Hematopoietic multipotent progenitor cell (in vitro differentiated cells): ENCODE data around the gene CADM4. TPM values are rescaled to one million over a fixed set of nuclear protein-coding genes. Genes with fewer than 3 reads are reported as not detected.
A peak's percentile ranks its signal among the peaks of the same experiment; 100 is the strongest.
"Not testable (repeated sequence)": the region's sequence is repeated elsewhere in the genome, so short reads cannot be mapped to it uniquely, and the experiment has no call there.

Experiments used
- DNase-seq, 3 donors: peaks; one replicate each; pipeline ENCODE4 v3.0.0-alpha.2; 2011 to 2015; ENCODE audit warnings: low read depth in 2 of 3, low spot score in 2 of 3
- total RNA-seq: library from RNA; depleted of rRNA; stranded (reverse); fragments of >200 nt; gene quantifications from one replicate; pipeline ENCODE4 v1.2.3, GENCODE V29; 2012

The CADM4 gene, protein sequence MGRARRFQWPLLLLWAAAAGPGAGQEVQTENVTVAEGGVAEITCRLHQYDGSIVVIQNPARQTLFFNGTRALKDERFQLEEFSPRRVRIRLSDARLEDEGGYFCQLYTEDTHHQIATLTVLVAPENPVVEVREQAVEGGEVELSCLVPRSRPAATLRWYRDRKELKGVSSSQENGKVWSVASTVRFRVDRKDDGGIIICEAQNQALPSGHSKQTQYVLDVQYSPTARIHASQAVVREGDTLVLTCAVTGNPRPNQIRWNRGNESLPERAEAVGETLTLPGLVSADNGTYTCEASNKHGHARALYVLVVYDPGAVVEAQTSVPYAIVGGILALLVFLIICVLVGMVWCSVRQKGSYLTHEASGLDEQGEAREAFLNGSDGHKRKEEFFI
- 0.27 TPM for total RNA-seq

DNA sequence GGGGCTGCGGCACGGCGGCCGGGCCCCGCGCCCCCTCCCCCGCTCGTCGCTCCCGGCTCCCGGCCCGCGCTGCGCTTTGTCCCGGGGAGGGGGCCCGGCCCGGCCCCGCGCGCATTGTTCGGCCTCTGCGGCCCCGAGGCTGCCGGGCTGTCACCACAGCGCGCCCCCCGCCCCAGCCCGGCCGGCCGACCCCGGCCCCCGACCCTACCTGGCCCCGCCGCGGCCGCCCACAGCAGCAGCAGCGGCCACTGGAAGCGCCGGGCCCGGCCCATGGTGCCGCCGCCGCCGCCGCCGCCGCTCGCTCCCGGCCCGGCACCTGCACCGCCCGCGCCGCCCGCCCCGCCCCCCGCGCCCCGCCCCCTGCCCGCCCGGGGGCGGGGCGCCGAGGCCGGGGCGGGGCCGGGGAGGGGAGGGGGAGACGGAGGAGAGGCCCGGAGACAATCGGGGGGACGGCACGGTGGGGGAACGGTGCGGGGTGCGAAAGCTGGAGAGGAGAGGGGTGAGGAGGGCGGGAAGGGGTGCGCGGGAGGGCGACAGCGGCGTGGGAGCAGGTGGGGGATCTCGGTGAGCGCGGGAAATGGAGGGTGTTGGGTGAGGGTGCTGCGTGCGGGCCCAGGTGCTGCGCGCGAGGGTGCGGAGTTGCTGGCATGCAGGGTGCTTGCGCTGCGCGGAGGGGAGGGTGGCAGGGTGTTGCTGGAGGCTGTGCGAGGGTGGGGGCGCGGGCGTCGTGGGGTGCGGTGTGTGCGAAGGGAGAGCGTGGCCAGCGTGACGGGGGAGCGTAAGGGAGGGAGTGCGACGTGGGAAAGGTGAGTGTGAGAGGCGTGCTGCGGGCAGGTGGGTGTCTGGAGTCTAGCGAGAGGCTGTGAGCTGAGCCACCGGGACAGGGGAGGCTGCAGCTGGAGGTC, at the start of gene CADM4:
CADM4 (minus strand) TSS at position 332 of the 905 bp plus-strand sequence; CDS start at position 272, 60 bp downstream.
- DNase-seq: peak in 1 of 3 donors; percentile 24

DNA sequence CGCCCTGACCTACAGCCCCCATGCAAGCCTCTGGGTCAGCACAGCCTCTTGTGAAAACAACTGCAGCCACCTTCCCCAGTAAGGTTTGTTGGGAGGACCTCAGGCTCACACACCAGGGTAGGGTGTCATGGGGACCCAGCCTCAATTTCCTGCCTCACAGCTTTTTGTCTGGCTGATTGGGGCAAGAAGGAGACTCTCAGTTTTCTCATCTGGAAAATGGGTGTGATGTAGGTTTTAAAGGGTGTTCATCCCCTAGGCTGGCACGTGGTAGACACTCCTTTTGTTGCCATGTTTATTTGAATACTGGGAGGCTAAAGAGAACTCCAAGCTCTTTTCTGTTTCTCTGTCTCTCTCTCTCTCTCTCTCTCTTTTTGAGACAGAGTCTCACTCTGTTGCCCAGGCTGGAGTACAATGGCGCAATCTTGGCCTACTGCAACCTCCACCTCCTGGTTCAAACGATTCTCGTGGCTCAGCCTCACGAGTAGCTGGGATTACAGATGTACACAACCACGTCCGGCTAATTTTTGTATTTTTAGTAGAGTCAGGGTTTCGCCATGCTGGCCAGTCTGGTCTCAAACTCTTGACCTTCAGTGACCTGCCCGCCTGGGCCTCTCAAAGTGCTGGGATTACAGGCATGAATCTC, 48.5 kb upstream of the CADM4 start:
- no peak for DNase-seq

DNA sequence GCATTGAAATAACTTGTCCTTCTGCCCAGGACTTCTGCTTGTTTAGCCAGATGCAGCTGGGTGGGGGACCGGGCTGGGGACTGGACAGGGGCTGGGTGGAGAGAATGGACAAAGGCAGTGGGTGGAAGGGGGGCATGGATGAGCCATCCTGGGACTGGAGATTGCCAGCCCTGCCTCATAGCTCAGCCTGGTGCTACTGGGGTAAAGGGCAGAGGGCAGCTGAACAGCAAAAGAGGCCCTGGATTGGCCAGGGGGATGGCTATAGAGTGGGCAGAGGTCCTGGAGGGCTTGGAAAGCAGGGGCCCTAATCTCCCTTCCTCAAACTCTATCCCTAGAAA, 48.0 kb upstream of the CADM4 start:
- DNase-seq: no peak

DNA sequence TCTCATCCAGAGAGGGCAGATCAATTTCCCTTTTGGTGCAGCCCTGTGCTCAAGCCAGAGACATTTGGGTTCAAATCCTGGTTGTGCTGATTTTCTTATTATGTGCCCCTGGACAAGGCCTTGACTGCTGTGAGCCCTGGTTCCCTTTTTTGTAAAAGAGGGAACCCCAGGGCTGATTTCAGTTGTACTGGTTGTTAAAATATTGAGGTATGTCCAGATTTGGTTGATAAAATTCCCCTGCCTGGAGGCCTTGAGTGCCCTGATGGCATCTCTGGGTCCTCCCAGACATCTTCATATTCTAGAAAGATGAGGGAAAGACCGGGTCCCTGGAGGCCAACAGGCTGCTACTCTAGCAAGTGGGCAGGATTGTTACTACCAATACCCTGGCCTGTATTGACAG, 44.7 kb upstream of the CADM4 start:
- DNase-seq: no peak

DNA sequence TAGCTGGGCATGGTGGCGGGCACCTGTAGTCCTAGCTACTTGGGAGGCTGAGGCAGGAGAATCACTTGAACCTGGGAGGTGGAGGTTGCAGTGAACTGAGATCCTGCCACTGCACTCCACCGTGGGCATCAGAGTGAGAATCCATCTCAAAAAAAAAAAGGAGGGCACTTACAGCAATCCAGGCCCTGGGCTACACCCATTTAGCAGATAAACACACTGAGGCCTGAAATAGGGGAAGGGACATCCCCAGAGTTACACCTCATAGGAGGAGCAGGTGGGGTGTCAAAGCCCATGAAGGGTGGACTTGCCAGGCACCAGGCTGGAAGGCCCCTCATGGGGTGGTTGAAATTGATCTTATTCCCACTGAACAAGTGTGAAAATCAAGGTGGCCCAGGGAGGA, 44.3 kb upstream of the CADM4 start:
- no peak for DNase-seq

DNA sequence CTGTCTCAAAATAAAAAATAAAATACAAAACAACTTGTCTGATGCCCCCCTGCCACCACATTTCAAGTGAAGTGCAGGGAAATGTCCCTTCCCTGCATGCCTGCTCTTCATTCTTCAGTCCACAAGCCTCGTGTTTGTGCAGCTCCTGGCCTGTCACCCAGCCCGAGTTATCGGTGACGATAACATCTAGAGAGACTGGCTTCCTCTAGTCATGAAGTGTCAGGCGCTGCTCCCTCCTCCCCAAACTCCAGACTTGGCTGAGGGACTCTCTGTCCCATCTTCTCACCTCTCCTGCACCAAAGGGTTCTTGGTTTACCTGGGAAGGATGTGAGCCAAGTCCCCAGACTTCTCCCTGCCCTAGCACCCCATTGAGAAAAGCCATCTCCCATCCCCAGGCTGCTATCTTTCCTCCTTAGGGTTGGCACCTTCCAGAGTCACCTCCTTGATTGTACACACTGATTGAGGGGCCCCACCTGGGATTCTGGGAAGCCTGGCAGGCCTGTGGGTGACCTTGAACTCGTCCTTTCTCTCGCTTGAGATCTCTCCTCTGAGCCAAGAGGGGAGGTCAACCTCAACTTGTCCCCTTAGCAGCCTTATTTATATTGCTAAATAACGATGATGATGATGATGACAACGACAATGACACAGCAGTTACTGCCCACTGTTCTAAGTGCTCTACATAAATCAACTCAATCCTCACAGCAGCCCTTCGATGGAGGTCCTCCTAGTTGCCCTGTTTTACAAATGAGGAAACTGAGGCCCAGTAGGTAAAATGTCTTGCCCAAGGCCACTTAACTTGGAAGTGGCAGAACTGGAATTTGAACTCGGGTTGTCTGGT, 43.4 kb upstream of the CADM4 start:
- DNase-seq: no peak

DNA sequence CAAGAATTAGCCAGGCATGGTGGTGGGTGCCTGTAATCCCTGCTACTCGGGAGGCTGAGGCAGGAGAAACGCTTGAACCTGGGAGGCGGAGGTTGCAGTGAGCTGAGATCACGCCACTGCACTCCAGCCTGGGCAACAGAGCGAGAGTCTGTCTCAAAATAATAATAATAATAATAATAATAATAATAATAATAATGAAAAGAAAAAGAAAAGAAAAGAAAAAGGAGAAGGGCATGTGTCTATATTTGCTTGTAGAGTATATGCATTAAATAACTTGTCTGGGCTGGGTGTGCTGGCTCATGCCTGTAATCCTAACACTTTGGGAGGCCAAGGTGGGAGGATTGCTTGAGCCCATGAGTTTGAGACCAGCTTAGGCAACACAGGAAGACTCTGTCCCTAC, 42.6 kb upstream of the CADM4 start:
- DNase-seq: not testable (repeated sequence)

DNA sequence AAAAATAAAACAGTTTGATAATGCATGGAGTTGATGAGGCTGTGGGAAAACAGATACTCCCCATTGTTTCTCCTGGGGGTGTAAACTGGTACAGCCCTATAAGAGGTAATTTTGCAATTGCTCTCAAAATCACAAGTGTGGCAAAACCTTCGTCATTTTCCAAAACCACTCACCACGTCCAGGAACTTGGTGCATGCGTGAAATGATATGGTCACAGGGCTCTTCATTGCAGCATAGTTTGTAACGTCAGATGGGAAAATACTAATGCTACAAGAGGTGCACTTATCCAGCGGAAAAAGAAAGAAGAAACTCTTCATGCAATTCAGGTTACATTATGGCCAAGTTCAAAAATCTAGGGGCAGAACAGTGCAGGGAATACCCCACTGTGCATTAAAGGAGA, 42.2 kb upstream of the CADM4 start:
- DNase-seq: no peak

DNA sequence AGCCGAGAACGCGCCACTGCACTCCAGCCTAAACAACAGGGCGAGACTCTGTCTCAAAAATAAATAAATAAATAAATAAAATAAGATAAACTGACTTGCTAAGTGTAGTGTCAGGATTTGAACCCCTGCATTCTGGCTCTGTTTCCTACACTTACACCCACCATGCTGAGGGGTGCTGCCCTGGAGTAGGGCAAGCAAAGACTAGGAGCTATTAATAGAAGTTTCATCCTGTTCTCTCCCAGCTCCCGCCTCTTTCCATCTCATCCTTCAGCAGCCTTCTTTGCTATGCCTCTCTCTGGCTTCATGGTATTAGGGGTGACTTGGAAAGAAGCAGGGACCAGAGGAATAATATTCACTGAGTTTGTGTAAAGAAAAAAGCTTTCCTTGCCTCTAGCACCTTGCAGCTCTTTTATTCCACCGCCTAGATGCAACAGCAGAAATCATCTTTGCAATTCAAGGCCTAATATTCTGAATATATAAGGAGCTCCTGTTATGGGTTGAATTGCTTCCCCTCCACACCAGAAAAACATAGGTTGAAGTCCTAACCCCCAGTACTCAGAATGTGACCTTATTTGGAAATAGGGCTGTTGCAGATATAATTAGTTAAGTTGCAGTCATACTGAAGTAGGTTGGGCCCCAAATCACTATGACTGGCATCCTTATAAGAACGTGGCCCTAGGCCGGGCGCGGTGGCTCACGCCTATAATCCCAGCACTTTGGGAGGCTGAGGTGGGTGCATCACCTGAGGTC, 39.0 kb upstream of the CADM4 start:
- DNase-seq: no peak

DNA sequence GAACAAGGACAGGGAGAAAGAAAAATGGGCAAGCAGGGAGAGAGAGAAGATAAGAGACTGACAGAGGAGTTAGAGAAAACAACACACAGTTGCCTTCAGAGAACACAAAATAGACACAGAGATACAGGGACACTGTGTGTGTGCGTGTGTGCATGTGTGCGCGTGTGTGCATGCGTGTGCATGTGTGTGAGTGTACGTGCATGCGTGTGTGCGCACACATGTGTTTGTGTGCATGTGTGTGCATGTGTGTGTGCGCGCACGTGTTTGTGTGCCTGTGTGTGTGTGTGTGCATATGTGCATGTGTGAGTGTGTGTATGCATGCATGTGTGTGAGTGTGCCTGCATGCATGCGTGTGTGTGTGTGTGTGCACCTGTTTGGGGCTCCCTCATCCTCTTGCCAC, 36.3 kb upstream of the CADM4 start:
- DNase-seq: no peak

DNA sequence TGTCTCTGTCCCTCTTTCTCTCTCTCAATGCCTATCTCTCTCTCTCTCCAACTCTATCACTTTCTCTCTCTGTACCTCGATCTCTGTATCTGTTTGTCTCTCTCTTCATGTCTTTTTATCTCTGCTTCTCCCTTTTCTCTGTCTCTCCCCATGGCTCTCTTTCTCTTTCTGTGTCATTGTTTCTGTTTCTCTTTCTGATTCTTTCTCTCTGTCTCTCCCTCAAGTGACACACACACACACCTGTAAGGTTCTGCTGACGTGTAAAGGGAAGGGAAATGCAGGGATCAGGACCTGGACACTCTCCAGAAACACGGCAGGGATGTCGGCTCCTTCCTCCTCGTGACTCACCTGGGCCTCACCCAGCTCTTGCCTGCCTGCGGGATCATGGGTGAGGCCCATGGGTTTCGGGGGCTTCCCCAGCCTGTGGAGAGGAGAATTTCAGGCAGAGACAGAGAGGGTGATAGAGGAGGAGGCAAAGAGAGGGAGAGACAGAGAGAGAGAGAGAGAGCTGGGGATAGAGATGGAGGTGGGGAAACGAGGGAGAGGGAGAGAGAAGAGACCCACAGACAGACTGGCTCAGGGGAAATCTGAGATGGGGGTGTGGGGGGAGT, 35.7 kb upstream of the CADM4 start:
- DNase-seq: no peak

DNA sequence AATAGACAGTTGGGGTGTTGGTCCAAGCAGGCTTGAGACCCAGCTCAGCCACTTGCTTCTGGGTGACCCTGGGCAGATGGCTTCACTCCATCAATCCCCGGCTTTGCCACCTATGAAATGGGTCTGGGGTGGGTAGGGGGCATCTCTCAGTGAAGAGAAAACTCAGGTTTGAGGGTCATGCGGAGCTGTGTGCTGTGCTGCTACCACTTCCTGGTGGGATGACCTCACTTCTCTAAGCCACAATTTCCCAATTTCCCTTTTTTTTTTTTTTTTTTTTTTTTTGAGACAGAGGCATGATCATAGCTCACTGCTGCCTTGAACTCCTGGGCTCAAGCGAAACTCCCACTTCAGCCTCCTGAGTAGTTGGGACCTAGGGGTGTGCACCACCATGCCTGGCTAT, 34.9 kb upstream of the CADM4 start:
- no peak for DNase-seq

DNA sequence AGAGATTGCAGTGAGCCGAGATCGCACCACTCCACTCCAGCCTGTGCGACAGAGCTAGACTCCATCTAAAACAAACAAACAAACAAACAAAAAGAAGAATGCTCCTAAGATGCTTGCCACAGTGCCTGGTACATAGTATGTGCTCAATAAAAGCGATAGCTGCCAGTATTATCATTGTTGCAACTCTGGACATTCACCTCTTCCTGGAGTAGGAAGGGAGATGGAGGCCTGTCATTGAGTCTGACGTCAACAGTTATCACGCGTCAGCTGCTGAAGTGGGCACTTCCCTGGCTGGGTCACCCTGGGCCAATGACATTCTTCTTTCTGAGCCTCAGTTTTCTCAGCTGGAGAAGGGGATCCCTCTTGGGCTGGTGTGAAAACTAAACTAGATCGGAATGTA, 34.5 kb upstream of the CADM4 start:
- DNase-seq: no peak

DNA sequence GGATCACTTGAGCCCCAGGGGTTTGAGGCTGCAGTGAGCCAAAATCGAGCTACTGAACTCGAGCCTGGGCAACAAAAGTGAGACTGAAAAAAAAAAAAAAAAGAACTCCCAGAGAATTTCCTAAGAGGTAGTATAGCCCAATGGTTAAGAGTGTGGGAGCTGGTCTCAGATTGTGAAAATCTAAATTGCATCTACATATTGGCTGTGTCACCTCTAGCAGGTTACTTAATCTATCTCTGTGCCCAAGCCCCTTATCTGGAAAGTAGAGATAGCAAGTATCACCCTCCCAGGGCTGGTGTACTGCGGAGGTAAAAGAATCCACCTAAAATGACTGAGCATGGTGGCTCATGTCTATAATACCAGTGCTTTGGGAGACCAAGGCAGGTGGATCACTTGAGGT, 34.0 kb upstream of the CADM4 start:
- no peak for DNase-seq

DNA sequence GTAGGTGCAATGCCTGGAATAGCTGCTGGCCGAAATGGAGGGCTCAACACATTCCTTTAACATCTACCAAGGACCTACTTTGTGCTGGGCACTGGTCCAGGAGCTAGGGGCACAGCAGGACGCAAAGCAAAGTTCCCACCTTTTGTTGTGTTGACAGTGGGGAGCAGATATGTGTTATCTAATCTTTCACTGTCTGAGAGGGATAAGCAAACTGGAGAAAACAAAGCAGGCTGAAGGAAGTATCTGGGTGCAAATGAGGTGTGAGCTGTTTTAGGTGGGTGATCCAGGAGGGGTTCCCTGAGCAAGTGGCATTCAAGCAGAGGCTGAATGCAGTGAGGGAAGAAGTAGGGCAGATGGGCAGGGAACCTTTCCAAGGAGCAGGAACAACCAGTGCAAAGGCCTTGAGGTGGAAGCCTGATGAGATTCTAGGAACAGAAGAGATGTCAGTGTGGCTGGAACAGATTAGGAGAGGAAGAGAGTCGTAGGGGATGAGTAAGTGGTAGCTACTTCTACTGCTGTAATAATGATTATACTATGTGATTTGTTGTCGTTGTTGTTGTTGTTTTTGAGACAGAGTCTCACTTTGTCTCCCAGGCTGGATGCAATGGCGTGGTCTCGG, 32.5 kb upstream of the CADM4 start:
- no peak for DNase-seq

DNA sequence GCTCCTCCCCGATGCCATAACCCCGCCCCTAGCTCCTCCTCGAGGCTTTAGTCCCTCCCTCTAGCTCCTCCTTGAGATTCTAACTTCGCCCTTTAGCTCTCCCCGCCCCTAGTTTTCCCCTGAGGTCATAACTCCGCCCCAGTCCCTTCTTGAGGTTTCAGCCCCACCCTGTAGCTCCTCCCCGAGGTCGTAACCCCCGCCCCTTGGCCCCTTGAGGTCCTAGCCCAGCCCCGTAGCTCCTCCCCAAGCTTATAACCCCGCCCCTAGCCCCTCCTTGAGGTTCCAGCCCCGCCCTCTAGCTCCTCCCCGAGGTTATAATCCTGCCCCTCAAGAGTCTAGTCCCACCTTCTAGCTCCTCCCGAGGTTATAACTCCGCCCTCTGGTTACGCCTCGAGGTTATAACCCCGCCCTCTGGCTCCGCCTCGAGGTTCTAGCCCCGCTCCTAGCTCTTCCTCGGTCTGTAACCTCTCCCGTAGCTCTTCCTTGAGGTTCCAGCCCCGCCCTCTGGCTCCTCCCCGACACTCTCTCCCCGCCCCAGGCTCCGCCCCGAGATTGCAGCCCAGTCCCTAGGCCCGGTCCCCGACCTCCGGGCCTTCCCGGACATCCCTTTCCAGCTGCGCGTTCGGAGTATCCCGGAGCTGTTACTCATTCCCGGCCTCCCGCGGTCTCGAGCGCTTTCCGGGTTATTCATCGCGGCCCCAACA, 28.9 kb upstream of the CADM4 start:
- peak; percentile 88 to 99 (median 99) for DNase-seq

DNA sequence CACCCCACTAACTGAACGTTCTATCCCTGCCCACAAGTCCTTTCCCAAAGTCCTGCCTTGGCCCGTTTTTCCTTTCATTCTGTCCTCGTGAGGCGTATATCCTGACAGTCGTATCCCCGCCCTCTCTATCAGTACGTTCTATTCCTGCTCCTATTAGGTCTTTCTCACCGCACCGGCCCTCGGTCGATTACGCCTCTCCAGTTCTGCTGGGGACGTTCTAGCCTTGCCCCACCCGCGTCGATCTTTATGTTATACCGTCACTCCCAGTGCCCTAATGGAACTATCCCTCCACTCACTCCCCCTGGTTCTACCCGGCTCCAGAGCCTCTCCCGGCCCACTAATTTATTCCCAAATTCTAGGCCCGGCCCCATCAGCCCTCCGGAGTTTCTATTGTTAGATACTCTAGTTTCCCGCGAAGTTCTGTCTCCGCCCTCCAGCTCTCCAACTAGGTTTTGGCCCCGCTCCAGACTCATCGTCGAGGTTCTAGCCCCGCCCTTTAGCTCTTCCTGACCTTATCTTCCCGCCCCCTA, 28.3 kb upstream of the CADM4 start:
- DNase-seq: no peak
